ENCODE results near the gene MED28.

Gene MED28

GRCh38 chr4:17667253-17667652 lies 52.8 kb downstream of the MED28 start:
- DNase-seq (ENCODE audit: low spot score), result no peak

GRCh38 chr4:17667653-17668201 lies 53.3 kb downstream of the MED28 start:
- DNase-seq (ENCODE audit: low spot score), result no peak

GRCh38 chr4:17670423-17670822 lies 56.0 kb downstream of the MED28 start:
- no peak for DNase-seq (ENCODE audit: low spot score)

- no peak for DNase-seq (ENCODE audit: low spot score)
Measured at GRCh38 chr4:17680559-17681280, 66.3 kb downstream of the MED28 start.

GRCh38 chr4:17681281-17682221 lies 67.1 kb downstream of the MED28 start:
- no peak for DNase-seq (ENCODE audit: low spot score)

GRCh38 chr4:17682222-17682566 lies 67.8 kb downstream of the MED28 start:
- no peak for DNase-seq (ENCODE audit: low spot score)

Measured in AG20443 (cell line).